GM18520 (cell line): ENCODE measurements around the gene NF2.

Source experiments
- ATAC-seq: cut with Tn5 transposase; IDR thresholded peaks from one replicate; pipeline ENCODE4 v1.9.1; 2021; ENCODE audit not compliant: unreplicated experiment

Gene NF2

GRCh38 chr22:29700900-29701154 lies 97.4 kb downstream of the NF2 start:
- ATAC-seq, result no peak

GRCh38 chr22:29701155-29701999 lies 97.9 kb downstream of the NF2 start:
- no peak for ATAC-seq

- no peak for ATAC-seq
These were observed 98.8 kb downstream of the NF2 start for GRCh38 chr22:29702000-29702930.

GRCh38 chr22:29702931-29703501 lies 99.6 kb downstream of the NF2 start:
- ATAC-seq, result no peak

GRCh38 chr22:29703569-29704195 lies 100.2 kb downstream of the NF2 start:
- no peak for ATAC-seq

DNA sequence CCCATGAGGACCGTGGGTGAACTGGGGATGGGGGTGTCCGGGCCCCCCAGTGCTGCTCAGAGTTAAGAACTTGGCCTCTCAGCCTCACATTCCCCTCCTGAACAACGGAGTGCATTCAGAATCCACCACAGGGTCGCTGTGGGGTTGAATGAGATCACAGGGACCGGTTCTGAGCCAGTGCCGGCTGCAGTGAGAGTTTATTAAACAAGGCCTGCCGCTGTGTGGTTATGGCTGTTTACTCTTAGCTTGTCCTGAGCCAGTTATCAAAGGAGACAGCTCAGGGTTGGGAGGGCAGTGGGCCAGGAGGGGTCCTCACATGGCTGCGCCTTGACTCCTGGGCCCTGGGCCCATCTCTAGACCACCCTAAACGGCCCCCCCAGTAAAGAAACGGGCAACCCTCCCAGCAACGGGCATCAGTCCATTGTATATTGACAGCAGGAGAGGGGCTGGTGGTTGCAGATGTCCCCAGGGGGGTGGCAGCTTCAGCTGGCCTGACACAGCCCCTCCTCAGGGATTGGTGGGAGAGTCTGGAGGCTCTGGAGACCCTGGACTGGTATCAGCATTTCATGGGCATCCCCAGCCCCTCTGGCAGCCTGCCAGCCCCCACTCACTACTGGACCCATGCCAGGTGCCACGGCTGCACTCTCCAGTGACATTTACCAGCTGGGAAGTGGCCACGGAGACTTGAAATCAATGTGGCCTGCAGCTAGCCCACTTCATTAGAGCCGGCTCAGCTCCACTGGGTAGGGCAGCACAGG lies 101.3 kb downstream of the NF2 start:
- no peak for ATAC-seq

- ATAC-seq, result no peak
These were observed 102.2 kb downstream of the NF2 start for GRCh38 chr22:29705651-29706050.

DNA sequence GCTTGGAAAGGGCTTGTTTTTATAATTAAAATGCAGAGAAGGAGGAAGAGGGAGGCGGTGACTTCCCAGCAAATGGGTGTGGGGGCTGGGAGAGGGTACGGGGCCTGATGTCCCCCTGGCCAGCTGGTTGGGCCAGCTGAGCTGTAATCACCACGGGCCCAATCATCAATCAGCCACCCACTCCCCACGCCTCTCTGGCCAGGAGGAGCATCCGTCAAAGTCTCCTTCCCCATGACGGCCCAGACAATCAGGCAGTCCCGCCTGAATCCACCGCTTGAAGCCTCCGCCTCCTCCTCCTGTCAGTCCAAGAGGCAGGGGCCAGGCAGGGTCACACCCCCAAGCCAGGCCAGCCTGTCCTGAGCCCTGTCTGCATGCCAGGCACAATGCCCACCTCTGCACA lies 103.1 kb downstream of the NF2 start:
- ATAC-seq, result no peak

DNA sequence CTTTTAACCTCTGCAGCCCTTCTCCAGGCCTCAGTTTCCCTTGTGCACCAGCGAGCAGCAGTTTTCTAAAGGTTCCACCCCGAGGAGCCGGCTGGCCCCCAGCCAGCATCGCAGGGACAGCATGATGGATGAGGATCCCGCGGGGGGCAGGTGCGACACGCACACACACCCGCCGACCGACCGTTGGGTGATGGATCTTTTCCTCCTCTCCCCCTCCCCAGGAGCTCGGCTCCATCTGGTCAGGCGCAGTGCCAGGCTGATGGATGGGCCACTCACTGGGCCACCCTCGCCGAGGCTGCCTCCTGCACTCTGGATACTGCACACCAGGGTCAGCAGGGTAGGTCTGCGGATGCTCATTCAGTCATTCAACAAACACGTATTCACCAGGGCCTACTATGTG lies 103.6 kb downstream of the NF2 start:
- no peak for ATAC-seq

DNA sequence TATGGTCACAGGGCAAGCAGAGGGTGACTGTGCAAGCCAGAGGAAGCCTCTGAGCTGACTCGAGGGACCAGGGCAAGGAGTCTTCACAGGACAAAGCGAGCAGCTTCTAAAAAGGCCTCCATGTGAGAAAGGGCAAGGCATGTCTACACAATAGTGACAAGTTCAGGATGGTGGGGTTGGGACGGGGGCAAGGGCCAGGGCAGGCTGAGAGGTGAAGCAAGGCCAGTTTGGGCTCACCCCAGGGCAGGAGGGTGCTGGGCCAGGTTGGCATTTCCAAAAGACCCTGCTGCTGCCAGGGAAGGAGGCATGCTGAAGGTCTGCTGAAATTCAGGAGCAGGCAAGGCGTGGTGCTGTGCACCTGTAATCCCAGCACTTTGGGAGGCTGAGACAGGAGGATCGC lies 104.0 kb downstream of the NF2 start:
- no peak for ATAC-seq

- no peak for ATAC-seq
These were observed 106.8 kb downstream of the NF2 start for GRCh38 chr22:29710193-29710592.

- ATAC-seq, result no peak
These were observed 107.6 kb downstream of the NF2 start for GRCh38 chr22:29710922-29711593.

- no peak for ATAC-seq
These were observed 108.7 kb downstream of the NF2 start for GRCh38 chr22:29712119-29712518.

DNA sequence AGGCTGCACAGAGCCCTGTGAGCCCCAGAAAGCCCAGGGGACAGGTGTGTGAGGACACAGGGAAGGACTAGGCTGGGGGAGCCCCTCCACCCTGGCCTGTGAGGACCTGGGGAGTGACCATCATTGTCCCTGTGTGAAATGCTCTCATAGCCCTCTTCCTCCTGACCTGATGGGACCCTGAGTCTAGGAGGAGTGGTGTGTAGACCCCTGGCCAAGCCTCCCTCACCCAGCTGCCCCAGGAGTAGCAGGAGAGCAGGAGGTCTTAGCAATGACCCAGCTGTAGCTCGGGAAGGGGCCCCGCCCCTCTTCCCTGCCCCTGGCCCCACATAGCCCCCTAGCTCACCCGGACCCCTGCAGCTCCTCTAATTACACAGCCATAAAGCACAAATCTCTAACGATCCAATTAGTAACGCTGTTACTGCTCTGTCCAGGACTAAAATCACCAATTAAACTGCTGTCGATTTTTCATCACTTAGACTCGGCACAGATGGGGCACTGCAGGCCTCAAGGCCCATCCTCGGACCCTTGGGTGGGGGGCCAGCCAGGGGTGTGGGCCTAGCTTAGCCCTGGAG lies 109.8 kb downstream of the NF2 start:
- ATAC-seq, result no peak

DNA sequence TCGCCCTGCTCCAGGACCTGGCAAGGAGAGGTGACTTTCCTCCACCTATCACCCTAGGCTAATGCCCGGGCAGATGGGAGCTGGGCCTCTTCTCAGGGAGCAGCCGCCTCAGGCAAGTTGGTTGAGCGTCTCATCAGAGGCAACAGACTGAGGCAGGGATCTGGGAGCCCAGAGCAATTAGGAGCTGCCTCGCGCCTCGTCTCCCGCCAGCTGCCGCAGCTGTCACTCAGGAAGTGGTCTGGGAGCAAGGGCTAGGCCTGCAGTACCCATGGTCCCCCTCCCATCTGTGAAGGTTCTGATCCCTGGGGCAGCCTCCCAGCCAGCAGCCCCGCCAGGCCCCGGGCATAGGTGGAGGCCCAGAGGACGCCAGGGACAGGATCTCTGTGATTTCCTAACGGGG lies 111.8 kb downstream of the NF2 start:
- no peak for ATAC-seq

DNA sequence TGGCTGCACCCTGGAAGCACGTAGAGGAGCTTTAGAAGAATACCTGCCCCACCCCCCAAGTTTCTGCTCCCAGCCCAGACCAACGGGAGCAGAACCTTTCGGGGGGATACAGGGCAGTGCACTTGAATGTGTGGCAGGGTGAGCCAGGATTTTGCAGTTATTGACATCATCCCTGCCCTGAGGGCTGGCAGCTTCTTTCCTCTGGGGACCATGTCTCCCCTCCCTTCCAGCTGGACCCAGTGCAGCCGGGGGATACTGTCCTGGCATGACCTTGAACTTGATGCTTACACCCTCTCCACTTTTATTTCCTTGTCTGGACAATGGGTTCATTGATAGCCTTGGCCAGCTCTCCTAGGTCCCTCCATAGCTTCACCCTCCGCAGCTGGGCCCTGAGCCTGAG lies 112.3 kb downstream of the NF2 start:
- no peak for ATAC-seq

GRCh38 chr22:29716814-29717545 lies 113.5 kb downstream of the NF2 start:
- ATAC-seq, result no peak

- ATAC-seq, result no peak
These were observed 114.4 kb downstream of the NF2 start for GRCh38 chr22:29717789-29718188.
